8988T (cell line): ENCODE data around the gene HAUS2.

Experiments
- DNase-seq: peaks from one replicate; pipeline ENCODE4 v3.0.0; 2011

HAUS2 gene

DNA sequence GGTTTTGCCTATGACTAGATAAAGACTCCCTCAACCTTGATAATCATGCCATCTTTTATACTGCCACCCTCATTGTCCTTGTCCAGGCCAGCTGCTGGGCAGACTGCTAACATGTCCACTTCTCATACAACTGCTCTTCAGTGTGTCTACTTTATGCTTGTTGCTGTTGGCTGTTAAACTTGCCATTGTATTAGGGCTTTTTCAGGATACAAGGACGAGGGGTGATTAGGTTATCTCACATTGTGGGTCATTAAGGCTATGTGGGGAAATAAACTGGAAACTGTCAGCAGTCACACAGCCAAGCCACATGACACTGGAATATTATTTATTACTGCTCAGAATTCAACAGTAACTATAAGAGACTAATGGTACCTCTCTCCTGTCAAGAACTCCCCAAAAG, 62.9 kb downstream of the HAUS2 start:
- no peak for DNase-seq

DNA sequence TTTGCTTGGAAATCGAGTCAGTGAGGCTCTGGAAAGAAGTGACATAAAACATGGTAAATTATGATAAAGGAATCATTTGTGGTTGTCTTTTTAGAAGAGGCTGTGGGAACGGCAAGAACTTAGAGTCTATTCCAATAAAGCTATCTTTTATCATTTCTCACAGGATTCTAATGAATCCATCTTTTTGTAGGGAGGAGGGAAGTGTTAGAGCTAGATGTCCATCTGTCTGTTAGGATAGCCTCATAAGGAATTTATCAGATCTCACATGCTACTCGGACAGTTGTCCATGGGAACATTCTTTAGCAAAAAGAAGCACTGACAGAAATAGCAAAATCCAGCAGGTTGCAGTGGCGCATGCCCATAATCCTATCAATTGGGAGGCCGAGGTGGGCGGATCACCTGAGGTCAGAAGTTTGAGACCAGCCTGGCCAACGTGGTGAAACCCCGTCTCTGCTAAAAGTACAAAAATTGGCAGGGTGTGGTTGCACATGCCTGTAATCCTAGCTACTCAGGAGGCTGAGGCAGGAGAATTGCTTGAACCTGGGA, 63.8 kb downstream of the HAUS2 start:
- no peak for DNase-seq

DNA sequence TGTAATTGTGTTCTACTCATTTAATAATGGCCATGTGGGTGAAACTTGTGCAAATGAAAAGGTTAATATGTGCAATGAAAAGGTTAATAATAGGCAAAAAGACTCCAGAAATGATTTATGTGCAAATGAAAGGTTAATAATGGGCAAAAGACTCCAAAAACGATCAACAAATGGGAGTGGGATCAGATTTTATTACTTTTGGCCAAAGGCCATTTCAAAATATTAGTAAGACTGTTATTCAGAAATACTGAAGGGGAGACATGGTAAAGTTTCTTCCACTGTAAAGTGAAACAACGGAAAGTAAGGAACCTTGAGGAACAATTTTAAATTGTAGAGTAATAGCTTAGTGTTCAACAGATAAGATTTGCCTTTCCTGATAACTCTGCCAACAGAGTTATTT, 67.5 kb downstream of the HAUS2 start:
- DNase-seq: no peak
